GM19463 (cell line): ENCODE results near the gene OTOG.

Experiments used
- ATAC-seq: cut with Tn5 transposase; IDR thresholded peaks from one replicate; pipeline ENCODE4 v1.9.1; 2021; ENCODE audit warnings: mild to moderate bottlenecking, moderate library complexity; ENCODE audit not compliant: unreplicated experiment

Gene OTOG

GRCh38 chr11:17547051-17547577 is at the start of gene OTOG:
Gene OTOG, plus strand, starts transcription at chr11:17547259. Its CDS starts 114 bp downstream, at chr11:17547373.
- no peak for ATAC-seq

GRCh38 chr11:17498058-17498457 is 49.0 kb upstream of the OTOG start:
- ATAC-seq: no peak

GRCh38 chr11:17498475-17498874 is 48.6 kb upstream of the OTOG start:
- no peak for ATAC-seq

GRCh38 chr11:17500673-17501072 is 46.4 kb upstream of the OTOG start:
- ATAC-seq: no peak

- ATAC-seq: no peak
Observed at GRCh38 chr11:17502630-17503029, 44.4 kb upstream of the OTOG start.

- peak; percentile 64 for ATAC-seq
Observed at GRCh38 chr11:17504330-17505107, 42.5 kb upstream of the OTOG start.

- ATAC-seq: no peak
Observed at GRCh38 chr11:17505146-17505545, 41.9 kb upstream of the OTOG start.

GRCh38 chr11:17506314-17506713 is 40.7 kb upstream of the OTOG start:
- ATAC-seq: no peak

- peak; percentile 67 for ATAC-seq
Observed at GRCh38 chr11:17506942-17507341, 40.1 kb upstream of the OTOG start.

- ATAC-seq: no peak
Observed at GRCh38 chr11:17507773-17508172, 39.3 kb upstream of the OTOG start.

GRCh38 chr11:17508306-17508705 is 38.8 kb upstream of the OTOG start:
- no peak for ATAC-seq

- no peak for ATAC-seq
Observed at GRCh38 chr11:17508791-17509190, 38.3 kb upstream of the OTOG start.

GRCh38 chr11:17510507-17511206 is 36.4 kb upstream of the OTOG start:
- no peak for ATAC-seq

- no peak for ATAC-seq
Observed at GRCh38 chr11:17511571-17511970, 35.5 kb upstream of the OTOG start.

GRCh38 chr11:17512101-17512500 is 35.0 kb upstream of the OTOG start:
- ATAC-seq: no peak

- no peak for ATAC-seq
Observed at GRCh38 chr11:17513853-17514252, 33.2 kb upstream of the OTOG start.

GRCh38 chr11:17514476-17514875 is 32.6 kb upstream of the OTOG start:
- ATAC-seq: no peak

- ATAC-seq: no peak
Observed at GRCh38 chr11:17515443-17516176, 31.4 kb upstream of the OTOG start.

- ATAC-seq: no peak
Observed at GRCh38 chr11:17516551-17517150, 30.4 kb upstream of the OTOG start.

- no peak for ATAC-seq
Observed at GRCh38 chr11:17517186-17517585, 29.9 kb upstream of the OTOG start.

GRCh38 chr11:17518366-17518765 is 28.7 kb upstream of the OTOG start:
- ATAC-seq: no peak
